WERI-Rb-1 (cell line): ENCODE results near the gene XYLT2.

ENCODE experiments used
- DNase-seq: peaks from one replicate; pipeline ENCODE4 v3.0.0-alpha.2; 2020
- H3K27ac ChIP-seq: fragments of 250-450 bp; sonication (Bioruptor Pico); 2 replicates; pipeline ENCODE4 v1.5.1; 2020; ENCODE audit warnings: mild to moderate bottlenecking, moderate library complexity
- H3K27me3 ChIP-seq: fragments of 250-450 bp; sonication (Bioruptor Pico); 2 replicates; pipeline ENCODE4 v1.5.1; 2021; ENCODE audit warnings: mild to moderate bottlenecking, low read depth, moderate library complexity; ENCODE audit not compliant: insufficient read depth, severe bottlenecking
- H3K36me3 ChIP-seq: fragments of 250-450 bp; sonication (Bioruptor Pico); 2 replicates; pipeline ENCODE4 v1.5.1; 2020; ENCODE audit warnings: mild to moderate bottlenecking, moderate library complexity
- H3K4me3 ChIP-seq: 2 replicates; pipeline ENCODE4 v1.5.1; 2011; ENCODE audit warnings: low read depth, mild to moderate bottlenecking, control low read depth, low read length
- H3K9me3 ChIP-seq: fragments of 250-450 bp; sonication (Bioruptor Pico); 2 replicates; pipeline ENCODE4 v1.5.1; 2021; ENCODE audit warnings: mild to moderate bottlenecking, moderate library complexity; ENCODE audit not compliant: severe bottlenecking
- TF ChIP-seq, protein P1 (sequence below): IDR thresholded peaks from 2 replicates; pipeline ENCODE4 v1.5.1; 2011; ENCODE audit warnings: low read depth, mild to moderate bottlenecking, control low read depth, inconsistent platforms, low read length

The XYLT2 gene

DNA sequence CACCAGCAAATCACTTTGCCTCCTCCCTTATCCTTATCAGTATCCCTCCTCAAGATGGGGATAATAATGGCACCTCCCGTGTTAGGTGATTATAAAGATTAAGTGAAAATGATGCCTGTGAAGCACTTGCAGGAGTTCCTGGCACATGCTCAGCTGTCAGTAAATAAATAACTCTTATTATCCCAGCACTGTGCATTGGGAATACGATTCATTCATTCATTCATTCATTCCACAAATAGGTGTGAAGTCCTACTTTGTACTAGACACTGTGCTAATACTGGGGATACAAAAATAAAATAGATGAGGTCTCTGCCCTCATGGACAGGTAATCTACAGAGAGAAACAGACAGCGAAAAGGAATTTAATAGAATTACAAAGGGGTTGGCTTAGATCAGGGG, 2.0 kb downstream of the XYLT2 start:
- no peak overlapping the region for H3K4me3 ChIP-seq

DNA sequence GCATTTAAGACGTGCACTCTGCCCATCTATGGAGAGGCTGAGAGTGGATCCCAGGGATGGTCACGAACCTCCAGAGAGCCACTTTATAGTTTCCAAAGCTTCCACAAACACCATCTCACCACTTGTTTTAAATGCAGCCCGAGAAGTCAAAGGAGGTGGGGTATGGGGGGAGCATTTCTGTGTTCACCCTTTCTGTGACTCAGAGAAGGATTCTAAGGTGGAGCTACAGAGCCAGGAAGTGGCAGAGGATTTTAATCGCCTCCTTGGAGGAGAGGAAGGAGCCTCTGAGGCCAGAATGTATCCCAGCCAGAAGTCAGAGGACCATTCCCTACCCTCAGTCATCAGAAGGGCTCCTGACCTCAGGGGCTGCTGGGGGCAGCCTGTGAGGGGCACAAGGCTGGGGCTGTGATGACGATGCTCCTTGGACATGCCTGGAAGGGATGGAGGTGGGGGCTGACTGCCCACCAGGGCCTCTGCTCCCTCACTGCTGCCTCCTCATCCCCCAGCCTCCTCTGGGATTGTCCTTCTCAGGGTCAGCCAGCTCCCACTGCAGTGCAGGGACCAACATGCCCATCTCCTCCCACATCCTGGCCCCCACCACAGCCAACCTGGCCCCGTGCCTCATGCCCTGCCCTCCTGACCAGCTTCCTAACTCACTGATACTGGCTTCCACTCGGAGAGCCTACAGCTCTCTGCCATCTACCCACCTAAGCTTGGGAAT, 2.8 kb downstream of the XYLT2 start:
- DNase-seq: no peak
- Histone ChIP-seq H3K27me3 (no peaks in the 10 kb centered on the region), H3K27ac (no peak overlapping the region), H3K4me3 (no peak overlapping the region), H3K9me3 (no peaks in the 10 kb centered on the region), H3K36me3 (peaks cover 3% of the 10 kb centered on the region)
- TF ChIP-seq, protein P1, sequence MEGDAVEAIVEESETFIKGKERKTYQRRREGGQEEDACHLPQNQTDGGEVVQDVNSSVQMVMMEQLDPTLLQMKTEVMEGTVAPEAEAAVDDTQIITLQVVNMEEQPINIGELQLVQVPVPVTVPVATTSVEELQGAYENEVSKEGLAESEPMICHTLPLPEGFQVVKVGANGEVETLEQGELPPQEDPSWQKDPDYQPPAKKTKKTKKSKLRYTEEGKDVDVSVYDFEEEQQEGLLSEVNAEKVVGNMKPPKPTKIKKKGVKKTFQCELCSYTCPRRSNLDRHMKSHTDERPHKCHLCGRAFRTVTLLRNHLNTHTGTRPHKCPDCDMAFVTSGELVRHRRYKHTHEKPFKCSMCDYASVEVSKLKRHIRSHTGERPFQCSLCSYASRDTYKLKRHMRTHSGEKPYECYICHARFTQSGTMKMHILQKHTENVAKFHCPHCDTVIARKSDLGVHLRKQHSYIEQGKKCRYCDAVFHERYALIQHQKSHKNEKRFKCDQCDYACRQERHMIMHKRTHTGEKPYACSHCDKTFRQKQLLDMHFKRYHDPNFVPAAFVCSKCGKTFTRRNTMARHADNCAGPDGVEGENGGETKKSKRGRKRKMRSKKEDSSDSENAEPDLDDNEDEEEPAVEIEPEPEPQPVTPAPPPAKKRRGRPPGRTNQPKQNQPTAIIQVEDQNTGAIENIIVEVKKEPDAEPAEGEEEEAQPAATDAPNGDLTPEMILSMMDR: no peak

More for the DNA sequence above, 2.0 kb downstream of the XYLT2 start:
- DNase-seq: no peak
- H3K27ac ChIP-seq: no peak overlapping the region
- no peaks in the 10 kb centered on the region for H3K27me3 ChIP-seq
- TF ChIP-seq, protein P1: no peak
- H3K36me3 ChIP-seq: peaks cover 3% of the 10 kb centered on the region; the same call in 1 of the 2 replicates
- H3K9me3 ChIP-seq: no peaks in the 10 kb centered on the region

DNA sequence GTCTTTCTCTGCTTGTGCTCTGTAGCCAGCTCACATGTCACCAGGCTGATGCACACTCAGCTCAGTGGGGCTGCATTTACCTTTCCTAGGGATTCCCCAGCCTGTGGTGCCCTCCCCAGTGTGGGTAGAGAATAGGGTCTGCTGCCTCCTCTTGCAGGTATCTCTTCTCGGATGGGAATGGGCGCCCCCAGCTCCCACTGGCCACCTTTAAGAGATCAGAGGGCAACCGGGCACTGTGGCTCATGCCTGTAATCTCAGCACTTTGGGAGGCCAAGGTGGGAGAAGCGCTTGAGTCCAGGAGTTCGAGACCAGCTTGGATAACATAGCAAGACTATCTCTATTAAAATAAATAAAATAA, 3.3 kb downstream of the XYLT2 start:
- no peak overlapping the region for H3K4me3 ChIP-seq
- DNase-seq: no peak

DNA sequence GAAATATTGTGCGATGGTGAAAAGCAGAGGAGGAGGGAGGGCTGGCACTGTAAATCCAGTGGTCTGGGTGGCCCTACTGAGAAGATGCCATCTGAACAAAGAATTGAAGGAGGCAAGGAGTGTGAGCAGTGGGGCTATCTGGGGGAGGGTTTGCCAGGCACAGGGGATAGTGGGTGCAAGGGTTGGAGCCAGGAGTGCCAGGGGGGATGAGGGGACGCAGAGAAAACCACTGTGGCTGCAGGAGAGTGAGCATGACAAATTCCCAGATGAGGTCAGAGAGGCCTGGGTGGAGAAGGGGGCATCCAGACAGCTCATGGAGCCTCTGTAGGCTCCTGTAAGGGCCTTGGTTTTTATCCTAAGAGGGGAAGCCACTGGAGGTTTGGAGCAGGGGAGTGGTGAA, 4.8 kb downstream of the XYLT2 start:
- TF ChIP-seq, protein P1: no peak
- no peaks in the 10 kb centered on the region for H3K9me3 ChIP-seq
- peaks cover 22% of the 10 kb centered on the region for H3K36me3 ChIP-seq
- no peak overlapping the region for H3K27ac ChIP-seq
- no peaks in the 10 kb centered on the region for H3K27me3 ChIP-seq
- DNase-seq: no peak
- H3K4me3 ChIP-seq: no peak overlapping the region

More for the DNA sequence above, 3.3 kb downstream of the XYLT2 start:
- H3K9me3 ChIP-seq: no peaks in the 10 kb centered on the region
- TF ChIP-seq, protein P1: no peak
- no peak overlapping the region for H3K27ac ChIP-seq
- H3K27me3 ChIP-seq: no peaks in the 10 kb centered on the region
- peaks cover 7% of the 10 kb centered on the region for H3K36me3 ChIP-seq

DNA sequence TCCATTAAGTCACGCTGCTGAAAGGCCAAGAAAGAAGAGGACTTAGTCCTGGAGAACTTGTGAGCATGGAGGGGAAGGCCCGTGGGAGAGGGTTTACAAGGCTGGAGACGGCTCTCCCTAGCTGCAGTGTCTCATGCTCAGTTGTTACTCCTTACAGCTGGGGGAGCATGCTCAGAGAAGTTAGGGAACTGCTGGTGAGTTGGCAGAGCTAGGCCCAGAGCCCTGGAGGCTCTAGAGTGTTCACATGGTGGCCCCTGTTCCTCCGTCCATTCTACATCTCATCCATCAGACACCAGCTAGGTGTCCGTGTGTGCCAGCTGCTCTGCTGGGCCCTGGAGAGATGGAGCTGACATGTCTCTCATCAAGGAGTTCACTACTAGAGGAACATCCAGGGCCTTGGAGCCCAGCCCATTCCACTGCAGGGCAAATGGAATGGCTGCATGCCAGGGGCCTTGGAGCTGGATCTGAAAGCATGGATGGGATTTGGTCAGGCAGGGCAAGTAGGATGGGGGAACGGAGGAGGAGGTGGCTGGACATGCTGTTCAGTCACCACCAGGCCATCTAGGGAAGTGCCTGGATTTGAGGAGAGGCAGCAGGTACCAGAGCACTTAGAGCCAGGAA, 6.3 kb downstream of the XYLT2 start:
- peaks cover 34% of the 10 kb centered on the region for H3K36me3 ChIP-seq
- no peak for DNase-seq
- TF ChIP-seq, protein P1: no peak
- H3K9me3 ChIP-seq: no peaks in the 10 kb centered on the region
- no peak overlapping the region for H3K27ac ChIP-seq
- H3K27me3 ChIP-seq: no peaks in the 10 kb centered on the region
- H3K4me3 ChIP-seq: no peak overlapping the region
